HG03280 (cell line): ENCODE results near the gene JMJD4.
A peak's percentile ranks its signal among the peaks of the same experiment; 100 is the strongest.

Experiments used
- ATAC-seq: cut with Tn5 transposase; IDR thresholded peaks from one replicate; pipeline ENCODE4 v1.9.1; 2021; ENCODE audit warnings: mild to moderate bottlenecking, moderate library complexity; ENCODE audit not compliant: unreplicated experiment

JMJD4 gene

DNA sequence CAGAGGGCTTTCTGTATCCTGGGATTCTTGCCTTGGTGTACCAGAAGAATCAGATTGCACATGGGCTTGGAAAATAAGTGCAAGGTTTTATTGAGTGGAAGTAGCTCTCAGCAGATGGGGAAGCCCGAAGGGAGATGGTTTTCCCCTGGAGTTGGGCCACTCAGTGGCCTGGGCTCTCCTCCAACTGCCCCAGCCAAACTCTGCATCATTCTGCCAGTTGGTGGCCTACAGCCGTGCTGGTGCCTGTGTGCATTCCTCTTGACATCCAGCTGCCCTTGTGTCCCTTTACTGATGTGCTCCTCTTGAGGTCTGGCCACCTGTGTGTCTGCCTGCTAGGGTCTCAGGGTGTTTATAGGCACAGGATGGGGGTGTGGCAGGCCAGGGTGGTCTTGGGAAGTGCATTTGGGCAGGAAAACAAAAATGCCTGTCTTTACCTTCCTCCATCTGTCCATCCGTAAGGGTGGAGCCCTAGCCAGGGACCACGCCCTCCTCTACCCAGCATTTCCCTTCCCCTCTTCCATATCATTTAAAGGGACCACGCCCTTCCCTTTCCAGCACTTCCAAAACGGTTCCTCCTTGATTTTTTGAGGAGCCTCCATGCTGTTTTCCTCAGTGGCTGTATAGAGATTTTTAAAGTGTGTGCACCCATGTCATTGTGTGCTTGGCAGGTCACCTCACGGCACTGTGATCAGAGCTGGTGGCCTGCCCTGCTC is 19.1 kb upstream of the JMJD4 start:
- no peak for ATAC-seq

GRCh38 chr1:227749916-227750710 is 15.0 kb upstream of the JMJD4 start:
- no peak for ATAC-seq

DNA sequence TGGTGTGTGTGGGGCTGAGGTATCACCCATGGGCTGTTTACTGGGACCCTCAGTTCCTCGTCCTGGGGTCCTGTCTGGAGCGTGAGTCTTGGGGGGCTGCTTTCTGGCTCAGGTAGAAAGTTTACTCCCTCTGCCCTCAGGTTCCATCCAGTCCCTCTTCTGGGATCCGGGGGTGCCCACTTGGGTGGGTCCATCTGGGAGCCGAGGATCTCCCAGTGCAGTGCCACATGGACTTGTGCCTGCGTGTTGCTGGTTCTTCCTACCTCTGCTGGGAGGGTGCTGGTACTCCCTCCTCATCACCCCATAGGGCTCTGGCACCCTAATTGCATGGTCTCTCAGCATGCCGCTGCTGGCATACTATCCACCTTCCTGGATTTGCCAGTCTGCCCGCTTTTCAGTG is 14.1 kb upstream of the JMJD4 start:
- ATAC-seq: no peak

DNA sequence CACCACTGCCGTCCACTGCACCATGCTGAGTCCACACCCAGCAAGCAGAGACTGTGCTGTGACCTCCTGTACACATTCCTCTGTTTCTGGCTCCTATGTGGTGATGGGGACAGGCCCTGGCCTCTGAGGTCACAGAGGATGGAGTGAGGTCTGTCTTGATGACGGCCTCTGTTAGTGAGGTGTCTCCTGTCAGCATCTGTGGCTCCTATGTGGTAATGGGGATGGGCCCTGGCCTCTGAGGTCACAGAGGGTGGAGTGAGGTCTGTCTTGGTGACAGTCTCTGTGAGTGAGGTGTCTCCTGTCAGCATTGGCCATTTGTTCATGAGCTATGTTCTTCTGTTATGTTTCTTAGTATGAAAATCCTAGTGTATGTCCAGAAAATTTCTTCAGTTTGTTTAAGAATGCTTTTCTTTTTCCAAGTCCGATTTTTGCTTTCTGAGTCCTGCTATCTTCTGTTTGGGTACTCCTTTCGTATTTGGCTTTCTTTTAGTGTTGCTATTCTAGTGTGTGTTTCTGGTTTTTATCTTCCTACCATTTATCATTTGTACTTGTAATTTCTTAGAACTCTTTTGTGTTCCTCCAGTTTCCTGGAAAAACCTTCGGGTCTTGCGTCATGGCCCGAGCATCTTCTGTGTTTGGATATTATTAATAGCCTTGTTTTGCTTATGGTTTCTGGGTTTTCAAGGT is 13.5 kb upstream of the JMJD4 start:
- ATAC-seq: no peak

GRCh38 chr1:227747948-227748495 is 12.9 kb upstream of the JMJD4 start:
- no peak for ATAC-seq

- no peak for ATAC-seq
These were observed 12.3 kb upstream of the JMJD4 start for GRCh38 chr1:227747382-227747781.

DNA sequence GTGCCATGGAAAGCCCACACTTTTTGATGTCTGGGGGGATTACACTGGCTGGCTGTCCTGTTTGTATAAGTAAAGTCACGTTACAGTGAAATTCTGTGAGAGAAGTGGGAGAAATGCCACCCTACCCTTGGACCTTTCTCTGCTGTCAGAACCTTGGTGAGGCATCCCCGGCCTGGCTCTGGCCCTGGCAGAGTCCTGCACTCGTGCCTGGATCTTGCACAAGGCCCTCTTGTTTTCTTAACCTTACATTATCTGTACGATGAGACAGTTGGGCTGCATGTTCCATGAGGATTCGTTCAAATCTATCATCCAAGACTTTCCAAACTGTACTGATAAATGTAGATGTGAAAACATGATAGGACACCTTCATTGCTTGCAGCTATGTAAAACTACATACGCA is 11.6 kb upstream of the JMJD4 start:
- no peak for ATAC-seq

DNA sequence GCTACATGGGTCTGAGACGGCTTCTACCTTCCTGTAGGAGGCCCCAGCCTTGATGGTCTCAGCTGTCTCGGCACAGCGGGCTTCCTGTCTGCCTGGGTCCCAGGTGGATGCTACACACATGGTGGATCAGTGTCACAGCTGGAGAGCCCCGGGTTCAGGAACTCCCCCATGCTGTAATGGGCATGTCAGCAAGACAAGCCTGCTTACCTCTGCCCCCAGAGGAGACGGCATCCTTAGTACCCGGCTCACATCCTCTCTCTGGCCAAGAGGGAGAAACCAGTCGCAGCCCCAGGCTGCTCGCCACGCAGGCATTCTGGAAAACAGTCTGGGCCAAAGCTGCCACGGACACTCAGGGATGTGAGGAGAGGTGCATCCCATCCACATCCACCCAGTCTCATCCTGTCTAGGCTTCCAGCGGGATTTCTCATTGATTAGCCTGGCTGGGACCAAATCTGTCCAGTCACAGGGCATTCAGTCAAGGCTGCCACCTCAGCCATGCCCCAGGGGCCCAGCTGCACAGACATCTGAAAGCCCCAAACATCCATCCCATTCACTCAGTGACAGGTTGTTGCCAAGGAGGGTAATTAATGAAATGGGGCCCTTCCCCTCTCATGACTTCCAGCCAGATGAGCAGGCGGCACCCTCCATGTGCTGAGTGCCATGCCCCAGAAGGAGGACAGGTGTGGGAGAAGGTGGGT is 10.6 kb upstream of the JMJD4 start:
- no peak for ATAC-seq

GRCh38 chr1:227744668-227745067 is 9.6 kb upstream of the JMJD4 start:
- ATAC-seq: no peak

GRCh38 chr1:227742738-227743715 is 7.9 kb upstream of the JMJD4 start:
- ATAC-seq: no peak

- no peak for ATAC-seq
These were observed 6.2 kb upstream of the JMJD4 start for GRCh38 chr1:227741166-227741870.

DNA sequence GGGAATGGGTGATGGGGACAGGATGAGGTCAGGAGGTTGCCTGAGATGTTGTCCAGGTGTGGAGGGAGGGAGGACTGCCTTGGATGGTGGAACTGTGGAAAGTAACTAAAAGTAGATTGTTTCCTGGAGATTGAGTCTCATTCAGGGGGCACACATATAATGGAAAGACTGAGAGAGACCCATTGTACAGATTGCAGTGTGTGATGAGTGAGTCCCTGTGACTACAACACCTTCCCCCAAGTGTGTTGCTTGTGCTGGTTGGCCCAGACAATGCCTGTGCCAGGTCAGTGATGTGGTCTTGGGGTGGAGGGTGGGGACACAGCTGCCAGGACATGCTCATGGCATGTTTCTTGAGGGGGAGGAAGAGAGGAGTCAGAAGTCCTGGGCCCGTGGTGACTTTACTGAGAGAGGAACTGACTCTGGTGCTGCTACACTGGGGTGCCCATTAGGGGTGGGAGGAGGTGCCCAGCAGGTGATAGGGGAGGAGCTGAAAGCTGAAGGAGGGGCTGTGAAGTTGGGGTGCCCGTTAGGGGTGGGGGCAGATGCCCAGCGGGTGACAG is 5.4 kb upstream of the JMJD4 start:
- ATAC-seq: no peak

DNA sequence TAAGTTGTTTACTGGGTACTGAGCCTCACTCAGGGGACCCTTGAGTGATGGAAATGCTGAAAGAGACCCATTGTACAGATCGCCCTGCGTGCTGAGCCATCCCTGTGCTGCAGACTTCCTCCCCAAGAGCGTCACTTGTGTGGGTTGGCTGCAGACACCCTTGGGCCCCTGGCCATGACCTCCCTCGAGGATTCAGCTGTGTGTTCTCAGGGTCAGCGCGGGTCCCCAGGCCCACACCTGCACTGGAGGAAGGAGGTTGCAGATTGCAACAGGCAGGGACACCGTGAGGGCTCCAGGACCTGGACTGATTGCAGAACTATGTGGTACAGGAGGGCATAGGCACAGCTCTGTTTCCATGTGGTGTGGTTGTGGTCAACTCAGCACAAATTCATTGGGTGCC is 4.5 kb upstream of the JMJD4 start:
- no peak for ATAC-seq

GRCh38 chr1:227738820-227739219 is 3.7 kb upstream of the JMJD4 start:
- no peak for ATAC-seq

GRCh38 chr1:227736814-227737432 is 1.8 kb upstream of the JMJD4 start:
- no peak for ATAC-seq

GRCh38 chr1:227735539-227736285 is 610 bp upstream of the JMJD4 start:
- no peak for ATAC-seq

- peak; percentile 2 for ATAC-seq
These were observed 601 bp downstream of the JMJD4 start for GRCh38 chr1:227734546-227734855.
